Hepatic stellate cell (primary cell): Measurements from ENCODE around the gene MYO5B.
A peak's percentile ranks its signal among the peaks of the same experiment; 100 is the strongest.
"Not testable (repeated sequence)": the region's sequence is repeated elsewhere in the genome, so short reads cannot be mapped to it uniquely, and the experiment has no call there.

Experiments used
- DNase-seq: peaks from one replicate; pipeline ENCODE4 v3.0.0; 2011; ENCODE audit warnings: low spot score

The MYO5B gene

GRCh38 chr18:49854681-49855080 lies 340.3 kb downstream of the MYO5B start:
- no peak for DNase-seq

GRCh38 chr18:49853436-49853835 lies 341.5 kb downstream of the MYO5B start:
- no peak for DNase-seq

- DNase-seq: no peak
Measured at GRCh38 chr18:49853011-49853410, 341.9 kb downstream of the MYO5B start.

- DNase-seq: no peak
Measured at GRCh38 chr18:49851624-49852023, 343.3 kb downstream of the MYO5B start.

GRCh38 chr18:49850636-49851035 lies 344.3 kb downstream of the MYO5B start:
- no peak for DNase-seq

GRCh38 chr18:49849331-49850217 lies 345.4 kb downstream of the MYO5B start:
- DNase-seq: peak; percentile 91

GRCh38 chr18:49848115-49848514 lies 346.8 kb downstream of the MYO5B start:
- DNase-seq: no peak

GRCh38 chr18:49847524-49847923 lies 347.4 kb downstream of the MYO5B start:
- no peak for DNase-seq

GRCh38 chr18:49846718-49847470 lies 348.1 kb downstream of the MYO5B start:
- DNase-seq: no peak

GRCh38 chr18:49846361-49846662 lies 348.6 kb downstream of the MYO5B start:
- no peak for DNase-seq

GRCh38 chr18:49845629-49846360 lies 349.2 kb downstream of the MYO5B start:
- DNase-seq: no peak

GRCh38 chr18:49844903-49845302 lies 350.0 kb downstream of the MYO5B start:
- DNase-seq: no peak

GRCh38 chr18:49843778-49844625 lies 350.9 kb downstream of the MYO5B start:
- no peak for DNase-seq

- DNase-seq: no peak
Measured at GRCh38 chr18:49843131-49843530, 351.8 kb downstream of the MYO5B start.

- DNase-seq: no peak
Measured at GRCh38 chr18:49842656-49843055, 352.3 kb downstream of the MYO5B start.

- DNase-seq: no peak
Measured at GRCh38 chr18:49841236-49842217, 353.4 kb downstream of the MYO5B start.

GRCh38 chr18:49839012-49839411 lies 355.9 kb downstream of the MYO5B start:
- no peak for DNase-seq

- no peak for DNase-seq
Measured at GRCh38 chr18:49838381-49838780, 356.6 kb downstream of the MYO5B start.

GRCh38 chr18:49837889-49838288 lies 357.1 kb downstream of the MYO5B start:
- no peak for DNase-seq

- DNase-seq: not testable (repeated sequence)
Measured at GRCh38 chr18:49837316-49837835, 357.6 kb downstream of the MYO5B start.
